ENCODE data around the gene KDM2A.

- no peak; the same call in 1 of the 2 replicates for TF ChIP-seq POLR2AphosphoS5 (IDR thresholded peaks at IDR 0.05; ENCODE audit: low read depth, low read length)
- TF ChIP-seq TAF1 (IDR thresholded peaks at IDR 0.05; ENCODE audit: borderline replicate concordance, low read depth, low read length) = no peak
- no peak for TF ChIP-seq POLR2A (IDR thresholded peaks at IDR 0.05; ENCODE audit: low read depth, low read length)
These were observed 136.8 kb downstream of the KDM2A start for GRCh38 chr11:67255864-67256263.
